CD4-positive, alpha-beta T cell treated with Interleukin-2 at 100 ng/mL for 4 hours (primary cell): ENCODE measurements around the gene BTNL8.

ENCODE experiments used
- DNase-seq: peaks from one replicate; pipeline ENCODE4 v3.0.0-alpha.2; 2020; ENCODE audit warnings: low spot score

BTNL8 gene

GRCh38 chr5:180969406-180969805, 70.4 kb downstream of the BTNL8 start:
- DNase-seq, result no peak

- no peak for DNase-seq
These were observed 71.4 kb downstream of the BTNL8 start for GRCh38 chr5:180970336-180970735.

DNA sequence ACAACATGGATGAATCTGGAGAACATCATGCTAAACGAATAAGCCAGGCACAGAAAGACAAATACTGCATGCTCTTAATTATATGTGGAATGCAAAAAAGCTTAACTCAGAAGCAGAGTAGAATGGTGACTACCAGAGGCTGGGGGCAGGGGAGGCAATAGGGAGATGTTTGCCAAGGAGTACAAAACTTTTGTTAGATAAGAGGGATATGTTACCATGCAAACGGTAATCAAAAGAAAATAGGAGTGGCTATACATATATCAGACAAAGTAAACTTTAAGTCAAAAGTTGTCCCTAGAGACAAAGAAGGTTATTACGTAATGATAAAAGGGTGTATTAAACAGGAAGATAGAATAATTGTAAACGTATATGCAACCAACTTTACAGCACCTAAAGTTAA, 71.9 kb downstream of the BTNL8 start:
- DNase-seq, result no peak

DNA sequence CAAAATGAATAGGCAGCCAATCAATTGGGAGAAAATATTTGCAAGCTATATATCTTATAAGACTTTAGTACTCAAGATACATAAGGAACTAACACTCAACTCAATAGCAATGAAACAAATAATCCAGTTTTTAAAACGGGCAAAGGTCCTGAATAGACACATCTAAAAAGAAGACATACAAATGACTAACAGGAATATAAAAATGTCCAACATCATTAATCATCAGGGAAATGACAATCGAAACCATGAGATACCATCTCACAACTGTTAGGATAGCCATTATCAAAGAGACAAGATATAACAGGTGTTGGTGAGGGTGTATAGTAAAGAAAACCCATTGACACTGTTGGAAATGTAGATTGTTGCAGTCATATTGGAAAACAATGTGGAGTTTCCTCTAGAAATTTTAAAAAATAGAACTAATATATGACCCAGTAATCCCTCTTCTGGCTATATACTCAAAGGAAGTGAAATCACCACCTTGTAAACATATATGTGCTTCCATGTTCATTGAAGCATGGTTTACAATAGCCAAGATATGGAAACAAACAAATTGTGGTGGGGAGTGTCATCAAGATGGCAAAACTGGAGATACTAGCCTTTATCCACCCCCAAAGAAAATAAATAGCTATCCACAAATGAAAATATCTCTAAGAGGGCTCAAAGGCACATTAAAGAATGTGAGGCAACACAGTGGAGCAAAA, 75.8 kb downstream of the BTNL8 start:
- no peak for DNase-seq

GRCh38 chr5:180975338-180975737, 76.4 kb downstream of the BTNL8 start:
- no peak for DNase-seq

DNA sequence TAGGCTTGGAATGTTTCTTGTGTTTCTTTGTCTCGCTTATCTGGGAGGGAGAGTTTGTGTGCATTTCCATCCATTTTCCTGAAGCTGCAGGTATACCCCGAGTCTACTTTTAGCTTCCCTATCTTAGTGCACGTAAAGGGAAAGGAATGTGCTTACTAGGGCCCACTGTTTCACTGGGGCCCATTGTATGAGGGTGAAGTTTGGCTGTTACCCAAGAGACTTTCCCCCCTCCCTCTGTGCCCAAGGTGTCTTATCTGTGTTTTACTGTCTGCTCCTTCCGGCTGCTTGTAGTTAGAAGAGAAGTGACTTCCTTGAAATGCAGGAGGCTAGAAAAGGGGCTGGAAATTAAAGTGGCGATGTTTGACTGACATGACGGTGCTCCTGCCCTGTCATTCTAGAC, 77.6 kb downstream of the BTNL8 start:
- DNase-seq, result no peak

- DNase-seq, result no peak
These were observed 78.9 kb downstream of the BTNL8 start for GRCh38 chr5:180977852-180978251.

- no peak for DNase-seq
These were observed 83.2 kb downstream of the BTNL8 start for GRCh38 chr5:180982008-180982741.

DNA sequence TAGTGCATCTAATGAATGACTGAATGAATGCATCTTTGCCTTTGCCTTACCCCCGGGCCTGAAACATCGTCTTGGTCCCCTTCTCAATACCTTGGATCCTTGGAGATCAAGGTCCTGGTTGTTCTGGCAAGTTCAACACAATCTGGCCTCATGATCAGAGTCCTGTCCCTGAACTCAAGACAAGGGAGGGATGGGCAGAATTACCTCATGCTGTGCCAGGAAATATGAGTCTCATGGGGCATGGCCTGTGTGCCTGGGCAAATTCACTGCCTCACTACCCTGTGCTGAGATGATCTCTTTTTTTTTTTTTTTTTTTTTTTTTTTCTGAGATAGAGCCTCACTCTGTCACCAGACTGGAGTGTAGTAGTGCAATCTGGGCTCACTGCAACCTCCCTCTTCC, 89.1 kb downstream of the BTNL8 start:
- no peak for DNase-seq

- DNase-seq, result no peak
These were observed 89.6 kb downstream of the BTNL8 start, which contains the start of gene BTNL3 for GRCh38 chr5:180988592-180988991. TSS of gene BTNL3 (plus strand) at chr5:180988846. CDS start at chr5:180989029, 183 bp downstream.

DNA sequence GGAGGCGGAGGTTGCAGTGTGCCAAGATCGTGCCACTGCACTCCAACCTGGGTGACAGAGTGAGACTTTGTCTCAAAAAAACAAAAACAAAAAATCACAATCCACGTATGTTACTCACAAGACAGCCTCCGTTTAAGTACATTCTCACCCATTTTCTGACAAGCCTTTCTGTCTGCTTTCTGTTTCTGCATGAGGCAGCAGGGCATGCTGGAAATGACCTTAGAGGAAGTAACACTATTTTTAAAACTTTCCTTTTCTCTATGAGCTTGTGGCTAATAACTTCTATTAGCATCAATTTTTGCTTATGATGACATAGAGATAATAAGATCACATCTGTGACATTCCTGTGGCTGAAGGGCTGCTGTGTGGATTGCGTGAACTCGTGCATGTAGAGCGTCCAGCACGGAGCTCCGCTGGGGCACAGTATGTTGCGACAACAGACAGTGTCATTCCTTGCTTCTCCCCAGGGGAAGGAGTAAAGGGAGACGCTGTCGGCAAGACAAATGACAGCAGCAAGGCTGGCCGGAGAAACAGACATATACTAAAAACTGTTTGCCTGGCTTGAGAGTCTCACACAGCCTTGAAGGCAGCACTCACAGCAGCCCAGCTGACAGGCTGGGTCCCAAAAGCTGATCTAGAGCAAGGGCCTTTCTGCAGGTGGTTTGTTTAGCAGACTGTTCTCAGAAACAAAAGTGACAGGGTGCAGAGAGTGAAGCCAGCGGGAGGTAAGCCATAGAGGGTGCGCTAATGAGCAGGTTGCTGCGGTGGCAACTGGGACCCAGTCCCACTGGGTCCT, 91.3 kb downstream of the BTNL8 start:
- no peak for DNase-seq

- no peak for DNase-seq
These were observed 91.9 kb downstream of the BTNL8 start for GRCh38 chr5:180990882-180991242.
